GM12801 (cell line): ENCODE measurements around the gene JMJD1C.

ENCODE experiments used
- TF ChIP-seq, protein P1 (sequence below): IDR thresholded peaks from one replicate; pipeline ENCODE4 v1.5.1; 2011; ENCODE audit warnings: control low read depth; ENCODE audit not compliant: insufficient read length; ENCODE audit errors: extremely low read depth

Gene JMJD1C

DNA sequence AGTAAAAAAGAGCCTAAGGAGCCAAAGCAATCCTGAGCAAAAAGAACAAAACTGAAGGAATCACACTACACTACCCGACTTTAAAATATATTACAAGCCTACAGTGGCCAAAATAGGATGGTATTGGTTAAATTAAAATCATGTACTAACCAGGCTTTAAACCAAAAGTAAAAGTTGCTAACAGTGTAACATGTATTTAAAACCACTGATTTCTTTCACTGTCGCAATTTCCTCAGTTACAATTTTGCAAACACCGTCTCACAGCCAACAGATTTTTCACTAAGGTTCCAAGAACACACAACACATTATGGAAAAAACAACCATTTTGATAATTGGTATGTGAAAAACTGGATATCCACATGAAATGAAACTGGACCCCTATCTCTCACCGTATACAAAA lies 74.0 kb downstream of the JMJD1C start:
- TF ChIP-seq, protein P1, sequence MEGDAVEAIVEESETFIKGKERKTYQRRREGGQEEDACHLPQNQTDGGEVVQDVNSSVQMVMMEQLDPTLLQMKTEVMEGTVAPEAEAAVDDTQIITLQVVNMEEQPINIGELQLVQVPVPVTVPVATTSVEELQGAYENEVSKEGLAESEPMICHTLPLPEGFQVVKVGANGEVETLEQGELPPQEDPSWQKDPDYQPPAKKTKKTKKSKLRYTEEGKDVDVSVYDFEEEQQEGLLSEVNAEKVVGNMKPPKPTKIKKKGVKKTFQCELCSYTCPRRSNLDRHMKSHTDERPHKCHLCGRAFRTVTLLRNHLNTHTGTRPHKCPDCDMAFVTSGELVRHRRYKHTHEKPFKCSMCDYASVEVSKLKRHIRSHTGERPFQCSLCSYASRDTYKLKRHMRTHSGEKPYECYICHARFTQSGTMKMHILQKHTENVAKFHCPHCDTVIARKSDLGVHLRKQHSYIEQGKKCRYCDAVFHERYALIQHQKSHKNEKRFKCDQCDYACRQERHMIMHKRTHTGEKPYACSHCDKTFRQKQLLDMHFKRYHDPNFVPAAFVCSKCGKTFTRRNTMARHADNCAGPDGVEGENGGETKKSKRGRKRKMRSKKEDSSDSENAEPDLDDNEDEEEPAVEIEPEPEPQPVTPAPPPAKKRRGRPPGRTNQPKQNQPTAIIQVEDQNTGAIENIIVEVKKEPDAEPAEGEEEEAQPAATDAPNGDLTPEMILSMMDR = no peak

DNA sequence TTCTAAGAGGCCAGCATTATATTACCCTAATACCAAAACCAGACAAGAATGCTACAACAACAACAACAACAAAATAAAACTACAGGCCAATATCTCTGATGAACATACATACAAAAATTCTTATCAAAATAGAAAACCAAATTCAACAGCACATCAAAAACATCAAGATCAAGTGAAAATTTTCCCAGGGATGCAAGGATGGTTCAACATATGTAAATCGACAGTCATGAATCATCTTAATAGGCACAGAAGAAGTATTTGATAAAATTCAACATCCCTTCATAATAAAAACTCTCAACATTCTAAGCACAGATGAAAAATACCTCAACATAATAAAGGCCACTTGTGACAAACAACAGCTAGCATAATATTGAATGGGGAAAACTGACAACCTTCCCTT lies 75.3 kb downstream of the JMJD1C start:
- TF ChIP-seq, protein P1 = no peak

DNA sequence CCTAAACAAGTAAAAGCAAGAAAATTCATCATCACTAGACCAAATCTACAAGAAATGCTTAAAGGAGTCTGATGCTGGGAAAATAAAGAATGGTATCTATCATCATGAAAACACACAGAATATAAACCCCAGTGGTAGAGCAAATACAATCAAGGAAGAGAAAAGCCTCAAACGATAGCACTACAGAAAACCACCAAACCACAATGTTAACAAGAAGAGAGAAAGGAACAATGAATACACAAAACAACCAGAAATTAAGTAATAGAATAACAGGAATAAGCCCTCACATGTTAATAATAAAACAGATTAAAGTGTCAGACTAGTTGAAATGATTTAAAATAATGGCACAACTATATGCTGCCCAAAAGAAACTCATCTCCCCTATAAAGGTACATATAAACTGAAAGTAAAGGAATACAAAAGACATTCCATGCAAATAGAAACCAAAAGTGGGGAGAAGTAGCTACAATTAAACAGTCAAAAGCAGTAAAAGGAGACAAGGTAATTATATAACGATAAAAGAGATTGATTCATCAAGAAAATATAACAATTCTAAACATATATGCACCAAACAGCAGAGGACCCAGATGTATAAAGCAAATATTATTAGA lies 77.3 kb downstream of the JMJD1C start:
- TF ChIP-seq, protein P1 = no peak

DNA sequence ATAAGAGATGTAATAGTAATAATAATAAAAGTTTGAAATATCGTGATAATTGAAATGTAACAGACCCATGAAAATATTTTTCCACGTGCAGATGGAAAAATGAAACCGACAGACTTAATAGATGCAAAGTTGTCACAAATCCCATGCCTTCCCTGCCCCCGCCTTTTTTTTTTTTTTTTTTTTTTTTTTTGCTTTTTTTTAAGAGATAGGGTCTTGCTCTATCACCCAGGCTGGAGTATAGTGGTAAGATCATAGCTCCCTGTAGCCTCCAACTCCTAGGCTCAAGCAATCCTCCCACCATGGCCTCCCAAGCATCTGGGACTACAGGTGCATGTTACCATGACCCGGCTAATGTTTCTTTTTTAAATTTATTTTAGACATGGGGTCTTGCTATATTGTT lies 80.5 kb downstream of the JMJD1C start:
- TF ChIP-seq, protein P1 = no peak

DNA sequence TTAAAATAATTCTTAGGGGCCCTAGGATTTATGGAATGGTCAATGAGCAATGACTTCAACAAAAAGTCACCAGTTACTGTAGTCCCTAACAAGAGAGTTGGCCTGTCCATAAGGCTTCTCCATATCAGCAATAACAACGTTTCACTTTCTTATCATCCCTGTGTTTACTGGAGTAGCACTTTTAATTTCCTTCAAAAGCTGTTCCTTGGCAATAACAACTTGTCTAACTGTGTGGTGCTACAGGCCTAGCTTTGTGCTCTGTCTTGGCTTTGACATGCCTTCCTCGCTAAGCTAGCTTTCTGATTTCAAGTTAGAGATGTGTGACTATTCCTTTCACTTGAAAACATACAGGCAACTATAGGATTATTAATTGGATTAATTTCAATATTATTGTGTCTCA lies 81.1 kb downstream of the JMJD1C start:
- TF ChIP-seq, protein P1 = no peak

DNA sequence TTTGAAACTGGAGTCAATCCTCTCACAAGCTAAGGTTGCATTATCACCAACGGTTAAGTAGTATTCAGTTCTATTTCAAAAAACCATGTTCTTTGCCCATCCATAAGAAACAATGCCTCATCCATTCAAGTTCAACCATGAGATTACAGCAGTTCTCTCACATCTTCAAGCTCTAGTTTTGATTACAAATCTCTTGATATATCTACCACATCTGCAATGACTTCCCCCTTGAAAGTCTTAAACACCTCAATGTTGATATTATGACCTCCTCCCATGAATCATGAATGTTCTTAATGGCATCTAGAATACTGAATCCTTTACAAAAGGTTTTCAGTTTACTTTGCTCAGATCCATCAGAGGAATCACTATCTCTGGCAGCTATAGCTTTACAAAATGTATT lies 81.8 kb downstream of the JMJD1C start:
- TF ChIP-seq, protein P1 = no peak

DNA sequence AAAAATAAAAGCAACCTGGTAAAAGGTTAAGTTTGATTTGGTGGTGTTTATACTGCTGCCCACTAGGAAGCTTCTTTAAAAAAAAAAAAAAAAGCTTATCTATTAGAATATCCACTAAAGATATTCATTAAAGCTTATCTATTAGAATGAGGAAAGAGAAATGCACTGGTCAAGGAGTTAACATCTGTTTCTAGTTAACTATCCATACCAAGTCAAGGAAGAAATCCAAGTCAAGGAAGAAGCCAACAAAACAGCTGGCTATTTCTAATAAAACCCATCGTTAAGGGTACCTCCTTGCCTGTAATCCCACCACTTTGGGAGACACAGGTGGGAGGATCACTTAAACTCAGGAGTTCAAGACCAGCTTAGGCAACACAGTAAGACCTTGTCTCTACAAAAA lies 82.6 kb downstream of the JMJD1C start:
- TF ChIP-seq, protein P1 = no peak
